Fibroblast of lung (primary cell): ENCODE data around the gene PANX3.

ENCODE experiments used
- CTCF ChIP-seq, 2 donors: IDR thresholded peaks in 1 of 2; conservative IDR thresholded peaks in 1 of 2; 1 replicate in 1 of 2; 2 replicates in 1 of 2; pipeline ENCODE4 v1.5.1; 2011 to 2012; ENCODE audit warnings: low read length in 2 of 2, control low read depth in 1 of 2, inconsistent platforms in 1 of 2, low read depth in 1 of 2, mild to moderate bottlenecking in 1 of 2
- EZH2 ChIP-seq: IDR thresholded peaks from 2 replicates; pipeline ENCODE4 v1.5.1; 2012; ENCODE audit warnings: low read length, control low read depth, mild to moderate bottlenecking; ENCODE audit errors: missing control alignments

- TF ChIP-seq CTCF (conservative IDR thresholded peaks at IDR 0.05 in 1 of 2, IDR thresholded peaks at IDR 0.05 in 1 of 2; ENCODE audit: low read depth in 1 of 2, low read length in 2 of 2), result no peak
- no peak for TF ChIP-seq EZH2
Observed at GRCh38 chr11:124658501-124658900, 47.3 kb downstream of the PANX3 start.
